ENCODE results near the gene CNNM1.
A peak's percentile ranks its signal among the peaks of the same experiment; 100 is the strongest.

The CNNM1 gene

DNA sequence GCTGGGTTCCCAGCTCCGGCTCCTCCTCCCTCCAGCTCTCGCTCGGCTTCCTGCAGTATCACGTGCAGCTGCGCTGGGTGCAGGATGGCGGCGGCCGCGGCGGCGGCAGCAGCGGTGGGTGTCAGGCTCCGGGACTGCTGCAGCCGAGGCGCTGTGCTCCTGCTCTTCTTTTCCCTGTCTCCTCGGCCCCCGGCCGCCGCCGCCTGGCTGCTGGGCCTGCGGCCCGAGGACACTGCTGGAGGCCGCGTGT is at the start of gene CNNM1:
Gene CNNM1 (plus strand): TSS at position 53 of the 250 bp plus-strand sequence. CDS start 32 bp downstream, at position 85.
- DNase-seq (ENCODE audit: low read depth in 2 of 2) = peak; percentile 22 to 25

DNA sequence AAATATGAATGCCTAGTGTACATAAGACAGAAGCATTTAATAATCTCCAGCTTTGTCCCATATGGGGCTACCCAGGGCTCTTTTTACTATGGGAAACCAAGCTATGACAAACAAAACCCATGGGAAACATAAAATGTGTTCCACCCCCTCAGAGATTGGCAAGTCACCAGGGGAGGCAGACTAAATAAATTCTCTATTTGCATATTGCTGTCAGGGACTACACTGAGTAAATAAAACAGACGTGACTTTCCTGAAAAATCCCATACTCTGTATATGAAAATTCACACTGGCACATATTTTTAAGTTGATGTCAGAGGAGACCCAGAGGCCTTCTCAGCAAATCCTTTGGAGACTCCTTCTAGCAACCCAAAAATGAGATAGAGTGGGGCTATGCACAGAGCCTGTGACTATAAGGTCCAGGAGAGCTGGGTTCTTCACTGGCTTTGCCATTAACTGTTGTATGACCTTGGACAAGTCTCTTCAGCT is 49.5 kb upstream of the CNNM1 start:
- DNase-seq (ENCODE audit: low read depth in 2 of 2) = no peak

DNA sequence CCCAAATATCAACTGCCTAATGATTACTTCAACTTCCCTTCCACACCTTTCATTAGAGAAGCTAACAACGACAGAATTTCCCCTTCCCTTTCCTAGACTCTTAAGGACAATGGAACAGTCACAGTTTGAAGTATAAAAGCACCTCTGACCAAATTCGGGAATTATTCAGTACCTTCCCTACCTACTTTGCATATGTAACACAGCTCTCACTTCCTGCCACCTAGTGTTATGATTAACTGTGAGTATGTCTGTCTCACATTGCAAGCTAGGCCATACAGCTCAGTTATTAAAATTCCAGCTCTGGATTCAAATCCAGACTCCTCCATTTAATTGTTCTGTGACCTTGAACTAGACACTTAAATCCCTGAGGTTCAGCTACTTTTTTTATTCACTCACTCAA is 48.7 kb upstream of the CNNM1 start:
- DNase-seq (ENCODE audit: low read depth in 2 of 2) = no peak

DNA sequence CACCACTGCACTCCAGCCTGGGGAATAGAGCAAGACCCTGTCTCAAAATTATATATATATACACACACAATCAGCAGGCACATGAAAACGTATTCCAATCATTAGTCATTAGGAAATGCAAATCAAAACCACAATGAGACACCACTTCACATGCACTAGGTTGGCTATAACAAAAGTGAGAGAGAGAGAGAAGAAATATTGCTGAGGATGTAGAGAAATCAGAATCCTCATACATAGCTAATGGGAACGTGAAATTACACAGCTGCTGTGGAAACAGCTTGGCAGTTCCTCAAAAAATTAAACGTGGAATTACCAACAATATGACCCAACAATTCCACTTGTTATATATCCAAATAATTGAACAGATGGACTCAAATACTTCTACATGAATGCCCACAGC is 43.3 kb upstream of the CNNM1 start:
- DNase-seq (ENCODE audit: low read depth in 2 of 2) = no peak

DNA sequence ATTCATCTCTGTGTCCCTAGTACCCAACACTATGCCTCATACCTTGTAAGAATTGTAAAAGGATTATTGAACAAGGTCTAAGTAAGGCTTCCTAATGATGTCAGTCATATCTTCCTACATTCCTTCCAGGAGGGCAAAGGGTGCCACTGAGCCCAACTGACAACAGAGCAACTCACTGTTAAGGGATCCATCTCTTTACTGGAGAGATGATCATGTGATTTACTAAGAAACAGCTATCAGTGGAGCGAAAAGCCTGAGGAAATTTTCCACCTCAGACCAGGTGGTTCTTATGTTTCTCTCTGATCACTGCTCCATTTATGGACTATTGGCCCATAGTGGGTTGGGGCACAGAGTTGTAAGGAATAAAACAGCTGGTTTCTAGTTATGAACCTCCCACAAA is 38.9 kb upstream of the CNNM1 start:
- no peak for DNase-seq (ENCODE audit: low read depth in 2 of 2)

DNA sequence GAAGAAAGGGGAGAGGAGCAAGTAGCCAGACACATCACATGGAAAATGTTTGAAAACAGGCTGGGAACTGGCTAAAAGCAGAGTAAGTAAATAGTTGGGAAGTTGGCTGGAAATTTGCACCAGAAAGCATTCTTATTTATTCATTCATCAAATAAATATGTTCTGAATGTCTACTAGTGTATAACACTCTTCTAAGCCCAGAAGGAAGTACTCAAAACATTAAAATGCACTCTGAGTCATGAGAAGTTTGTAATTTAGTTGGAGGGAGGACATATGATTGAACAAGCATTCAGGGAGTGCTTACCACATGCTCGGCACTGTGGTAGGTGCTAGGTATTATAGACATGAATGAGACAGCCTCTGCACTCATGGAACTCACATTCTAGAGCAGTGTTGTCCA is 37.0 kb upstream of the CNNM1 start:
- DNase-seq (ENCODE audit: low read depth in 2 of 2) = no peak

DNA sequence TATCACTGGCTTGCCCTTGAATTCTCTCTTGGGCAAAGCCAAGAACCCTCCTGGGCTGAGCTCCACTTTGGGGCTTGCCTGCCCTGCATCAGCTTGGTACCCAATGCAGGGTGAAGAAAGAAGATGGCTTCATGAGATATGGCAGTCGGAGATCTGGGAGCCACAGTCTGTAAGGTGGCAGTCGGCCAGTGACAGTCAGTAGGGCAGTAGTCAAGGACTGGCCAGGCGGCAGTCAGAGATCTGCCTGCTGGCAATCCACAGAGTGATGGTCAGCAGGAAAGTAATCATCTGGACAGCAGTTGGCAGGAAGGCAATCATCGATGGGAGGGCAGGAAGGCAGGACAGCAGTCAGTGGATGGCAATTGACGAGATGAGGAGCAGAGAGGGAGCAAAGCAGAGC is 32.6 kb upstream of the CNNM1 start:
- DNase-seq (ENCODE audit: low read depth in 2 of 2) = no peak

DNA sequence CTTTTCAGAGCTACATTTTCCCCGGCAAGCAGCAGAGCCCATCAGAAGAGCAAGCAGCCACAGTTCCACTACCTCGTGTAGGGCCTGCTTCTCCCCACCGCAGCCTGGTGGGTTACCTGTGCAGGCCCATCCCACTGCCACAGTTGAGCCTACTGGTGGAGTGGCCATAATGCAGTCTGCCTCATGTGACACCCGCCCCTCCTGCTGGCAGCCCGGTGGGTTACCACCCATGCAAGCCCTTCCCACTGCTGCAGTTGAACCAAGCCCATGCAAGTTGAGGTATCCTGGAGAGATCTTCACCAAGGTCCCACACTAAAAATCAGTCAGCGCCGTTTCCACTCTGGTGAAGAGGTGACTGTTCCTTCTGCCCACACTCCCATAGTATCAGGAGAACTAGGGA is 32.1 kb upstream of the CNNM1 start:
- DNase-seq (ENCODE audit: low read depth in 2 of 2) = no peak

DNA sequence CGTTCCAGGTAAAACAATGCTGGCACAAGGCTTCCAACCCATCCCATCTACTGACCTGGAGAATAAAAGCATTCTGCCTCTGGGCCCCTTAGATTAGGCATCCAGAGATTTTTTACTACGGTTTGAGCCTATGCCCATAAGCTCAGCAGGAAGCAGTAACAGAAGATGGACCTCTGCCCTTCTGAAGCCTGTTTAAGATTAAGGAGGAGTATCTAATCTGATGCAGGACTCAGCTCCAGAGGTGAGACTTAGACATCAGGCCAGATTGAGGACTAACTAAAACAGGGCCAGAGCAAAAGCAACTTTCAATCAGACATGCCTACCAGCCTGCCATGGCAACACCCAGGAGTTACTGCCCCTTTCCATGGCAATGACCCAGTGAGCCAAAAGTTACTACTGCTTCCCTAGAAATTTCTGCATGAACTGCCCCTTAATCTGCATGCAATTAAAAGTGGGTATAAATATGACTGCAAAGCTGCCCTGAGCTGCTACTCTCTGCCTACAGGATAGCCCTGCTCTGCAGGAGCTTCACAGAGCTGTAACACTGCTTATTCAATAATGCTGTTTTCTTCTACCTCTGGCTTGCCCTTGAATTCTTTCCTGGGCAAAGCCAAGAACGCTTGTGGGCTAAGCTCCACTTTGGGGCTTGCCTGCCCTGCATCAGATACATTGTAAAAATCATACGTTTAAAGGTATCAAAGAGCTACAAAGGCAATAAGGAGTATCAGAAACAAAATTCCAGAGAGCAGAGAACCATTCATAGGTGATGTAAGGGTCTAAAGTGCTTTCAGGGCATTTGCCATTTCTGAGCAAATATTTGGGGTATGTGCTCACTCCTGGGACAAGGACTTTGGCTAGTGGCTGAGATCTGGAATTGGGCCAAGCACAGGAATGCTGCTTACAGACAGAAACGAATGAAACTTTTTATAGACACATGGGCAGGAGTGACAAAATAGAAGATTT is 25.0 kb upstream of the CNNM1 start:
- DNase-seq (ENCODE audit: low read depth in 2 of 2) = no peak

DNA sequence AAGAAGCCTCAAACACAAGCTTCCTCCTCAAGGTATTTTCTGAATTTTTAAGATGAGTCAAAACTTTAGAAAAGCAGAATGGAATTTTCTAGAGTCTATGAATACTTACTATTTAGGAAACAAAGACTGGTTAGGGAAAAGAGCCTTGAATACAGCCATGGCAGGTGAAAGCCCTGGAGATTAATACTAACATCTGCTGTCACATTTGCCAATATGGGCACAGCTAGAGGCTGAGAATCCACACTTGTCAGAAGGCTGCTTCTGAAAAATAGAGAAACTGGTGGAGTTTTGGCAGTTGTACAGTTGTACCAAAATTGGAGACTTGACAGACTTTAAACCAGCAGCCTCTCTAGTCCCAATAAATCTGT is 24.3 kb upstream of the CNNM1 start:
- DNase-seq (ENCODE audit: low read depth in 2 of 2) = no peak

DNA sequence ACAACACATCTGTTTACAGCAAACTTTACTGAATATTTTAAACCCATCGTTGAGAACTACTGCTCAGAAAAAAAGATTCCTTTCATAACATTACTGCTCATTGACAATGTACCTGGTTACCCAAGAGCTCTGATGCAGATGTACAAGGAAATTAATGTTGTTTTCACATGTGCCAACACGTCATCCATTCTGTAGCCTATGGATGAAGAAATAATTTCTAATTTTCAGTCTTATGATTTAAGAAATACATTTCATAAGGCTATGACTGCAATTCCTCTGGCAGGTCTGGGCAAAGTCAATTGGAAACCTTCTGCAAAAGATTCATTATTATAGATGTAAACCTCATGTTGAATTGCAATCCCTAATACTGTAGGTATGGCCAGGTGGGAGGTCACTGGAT is 16.7 kb upstream of the CNNM1 start:
- DNase-seq (ENCODE audit: low read depth in 2 of 2) = no peak

DNA sequence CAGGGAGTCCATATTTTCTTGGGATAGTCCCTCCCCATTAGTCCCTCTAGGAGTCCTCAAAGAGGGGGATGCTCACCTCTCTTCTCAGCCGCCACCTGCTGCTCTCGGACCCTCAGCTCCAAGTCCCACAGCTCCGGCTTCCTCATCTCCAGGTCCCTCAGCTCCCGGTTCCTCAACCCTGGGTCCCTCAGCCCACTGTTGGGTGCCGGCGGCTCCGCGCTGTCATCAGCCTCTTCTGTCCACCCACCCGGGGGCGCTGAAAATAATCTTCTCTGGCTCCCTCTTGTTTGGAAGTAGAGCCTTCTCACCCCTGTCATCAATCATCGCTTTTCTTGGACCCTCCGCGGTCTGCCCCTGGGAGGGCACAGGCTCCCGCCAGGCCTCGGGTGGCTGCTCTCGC is 13.3 kb upstream of the CNNM1 start:
- no peak for DNase-seq (ENCODE audit: low read depth in 2 of 2)

DNA sequence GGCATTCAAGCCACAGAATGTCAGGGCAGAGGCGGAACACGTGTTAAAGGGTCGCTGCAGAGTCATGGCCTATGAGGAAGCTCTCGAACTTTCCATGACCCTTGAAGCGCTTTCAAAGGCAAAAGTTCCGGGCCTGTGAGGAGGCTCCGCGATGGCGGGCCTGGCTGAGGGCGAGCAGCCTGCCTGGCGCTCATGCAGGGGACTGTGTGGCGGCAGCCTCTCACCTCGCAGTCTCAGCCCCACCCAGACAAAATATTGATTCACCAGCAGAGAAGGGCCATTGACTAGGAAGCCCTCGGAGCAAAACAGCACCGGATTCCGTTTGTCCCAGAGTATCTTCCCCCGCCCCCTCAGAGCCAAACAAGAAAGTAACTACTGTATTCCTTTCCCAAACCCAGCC is 12.8 kb upstream of the CNNM1 start:
- DNase-seq (ENCODE audit: low read depth in 2 of 2) = no peak

DNA sequence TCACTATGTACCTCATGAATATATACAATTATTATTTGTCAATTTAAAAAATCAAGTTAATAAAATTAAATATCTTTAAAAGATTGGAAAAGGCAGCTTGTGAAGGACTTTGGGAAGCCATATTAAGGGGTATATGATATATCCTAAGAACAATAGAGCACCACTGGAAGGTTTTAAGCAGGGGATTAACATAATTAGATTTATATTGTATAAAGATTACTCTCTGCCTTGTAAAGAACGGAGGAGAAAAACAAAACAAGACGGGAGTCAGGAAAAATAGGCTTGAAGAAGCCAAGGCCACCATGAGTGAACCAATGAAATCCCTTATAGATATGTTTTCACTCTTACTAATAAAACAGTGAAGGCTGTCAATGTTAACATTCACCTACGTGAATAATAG is 11.1 kb upstream of the CNNM1 start:
- no peak for DNase-seq (ENCODE audit: low read depth in 2 of 2)

DNA sequence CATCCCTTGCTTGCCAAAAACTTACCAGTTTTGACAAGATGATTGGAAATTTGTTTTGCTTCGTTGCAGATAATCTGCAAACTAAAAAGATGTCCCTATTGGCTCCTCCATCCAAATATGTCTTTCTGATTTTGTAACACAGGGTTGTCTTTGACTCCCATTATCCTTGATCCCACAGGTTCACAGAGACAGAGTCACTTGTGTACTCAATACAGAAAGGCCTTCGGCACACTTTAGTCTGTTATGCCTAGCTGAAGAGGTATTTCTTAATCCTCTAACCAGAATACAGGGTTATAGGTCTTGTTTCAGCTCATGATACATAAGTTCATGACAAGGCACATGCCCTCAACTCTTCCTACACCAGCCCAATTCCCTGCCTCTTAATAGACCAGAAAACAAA is 10.7 kb upstream of the CNNM1 start:
- no peak for DNase-seq (ENCODE audit: low read depth in 2 of 2)

DNA sequence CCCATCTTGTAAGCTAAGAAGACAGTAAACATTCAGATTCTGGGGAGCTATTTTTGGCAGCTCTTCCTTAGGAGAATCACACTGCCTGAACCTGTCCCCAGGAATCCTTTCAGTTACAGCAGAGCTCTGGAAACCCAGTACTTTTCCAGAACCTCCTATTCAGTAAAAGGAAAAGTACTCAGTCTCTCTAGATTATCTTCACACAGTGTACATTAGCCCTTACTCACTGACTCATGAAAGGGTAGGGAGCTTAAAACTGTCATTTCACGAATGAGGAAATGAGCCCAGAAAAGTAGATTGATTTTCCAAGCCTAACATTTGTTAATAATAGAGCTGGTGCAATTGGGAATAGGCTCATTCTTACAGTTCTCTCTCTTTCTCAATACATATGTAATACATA is 3.9 kb upstream of the CNNM1 start:
- DNase-seq (ENCODE audit: low read depth in 2 of 2) = no peak

DNA sequence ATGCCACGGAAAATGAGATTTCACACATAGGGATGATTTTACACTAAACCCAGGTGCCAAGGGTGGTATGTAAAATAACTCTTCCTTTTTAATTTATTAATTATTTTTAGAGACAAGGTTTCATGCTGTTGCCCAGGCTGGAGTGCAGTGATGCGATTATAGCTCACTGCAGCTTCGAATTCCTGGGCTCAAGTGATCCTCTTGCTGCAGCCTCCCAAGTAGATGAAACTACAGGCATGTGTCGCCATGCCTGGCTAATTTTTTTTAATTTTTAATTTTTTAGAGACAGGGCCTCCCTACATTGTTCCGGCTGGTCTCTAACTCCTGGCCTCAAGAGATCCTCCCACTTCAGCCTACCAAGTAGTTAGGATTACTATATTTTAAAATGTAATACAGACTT is 2.3 kb upstream of the CNNM1 start:
- no peak for DNase-seq (ENCODE audit: low read depth in 2 of 2)

DNA sequence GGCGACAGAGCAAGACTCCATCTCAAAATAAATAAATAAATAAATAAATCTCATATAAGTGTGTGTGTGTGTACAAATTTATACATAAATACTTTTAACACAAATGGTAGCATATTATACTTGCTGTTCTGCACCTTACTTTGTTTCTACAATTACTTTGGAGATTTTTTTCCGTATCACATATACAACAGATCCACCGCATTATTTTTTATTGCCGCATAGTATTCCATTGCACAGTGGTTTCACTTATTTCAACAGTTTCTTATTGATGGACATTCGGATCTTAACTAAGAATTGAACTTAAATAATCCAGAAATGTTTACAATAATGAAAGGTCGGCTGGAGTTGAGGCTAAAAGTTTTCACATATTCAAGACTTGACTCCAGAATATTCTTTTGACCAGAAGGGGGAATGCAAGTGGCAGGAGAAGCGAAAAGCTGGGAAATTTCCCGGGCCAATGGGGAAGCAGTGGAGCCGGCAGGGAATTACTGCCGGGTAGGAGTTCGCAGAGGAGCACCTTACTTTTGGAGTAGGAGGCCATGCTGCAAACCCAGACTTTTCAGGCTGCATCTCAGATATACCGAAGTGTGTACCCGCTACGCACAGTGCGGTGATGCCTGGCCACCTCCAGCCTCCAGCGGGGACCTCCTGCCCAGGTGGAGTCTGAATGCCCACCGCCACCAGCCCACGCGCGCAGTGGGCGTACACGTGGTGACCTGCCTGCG is 415 bp upstream of the CNNM1 start:
- no peak for DNase-seq (ENCODE audit: low read depth in 2 of 2)

DNA sequence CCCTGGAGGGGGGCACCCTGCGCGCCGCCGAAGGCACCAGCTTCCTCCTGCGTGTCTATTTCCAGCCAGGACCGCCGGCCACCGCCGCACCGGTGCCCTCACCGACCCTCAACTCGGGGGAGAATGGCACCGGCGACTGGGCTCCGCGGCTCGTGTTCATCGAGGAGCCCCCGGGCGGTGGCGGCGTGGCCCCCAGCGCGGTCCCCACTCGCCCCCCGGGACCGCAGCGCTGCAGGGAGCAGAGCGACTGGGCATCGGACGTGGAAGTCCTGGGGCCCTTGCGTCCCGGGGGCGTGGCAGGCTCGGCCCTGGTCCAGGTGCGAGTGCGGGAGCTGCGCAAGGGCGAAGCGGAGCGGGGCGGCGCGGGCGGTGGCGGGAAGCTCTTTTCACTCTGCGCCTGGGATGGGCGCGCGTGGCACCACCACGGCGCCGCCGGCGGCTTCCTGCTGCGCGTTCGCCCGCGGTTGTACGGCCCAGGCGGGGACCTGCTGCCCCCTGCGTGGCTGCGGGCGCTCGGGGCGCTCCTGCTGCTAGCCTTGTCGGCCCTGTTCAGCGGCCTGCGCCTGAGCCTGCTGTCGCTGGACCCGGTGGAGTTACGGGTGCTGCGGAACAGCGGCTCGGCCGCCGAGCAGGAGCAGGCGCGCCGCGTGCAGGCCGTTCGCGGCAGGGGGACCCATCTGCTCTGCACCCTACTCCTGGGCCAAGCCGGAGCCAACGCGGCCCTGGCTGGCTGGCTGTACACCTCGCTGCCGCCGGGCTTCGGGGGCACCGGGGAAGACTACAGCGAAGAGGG is 594 bp downstream of the CNNM1 start:
- DNase-seq (ENCODE audit: low read depth in 2 of 2) = no peak

DNA sequence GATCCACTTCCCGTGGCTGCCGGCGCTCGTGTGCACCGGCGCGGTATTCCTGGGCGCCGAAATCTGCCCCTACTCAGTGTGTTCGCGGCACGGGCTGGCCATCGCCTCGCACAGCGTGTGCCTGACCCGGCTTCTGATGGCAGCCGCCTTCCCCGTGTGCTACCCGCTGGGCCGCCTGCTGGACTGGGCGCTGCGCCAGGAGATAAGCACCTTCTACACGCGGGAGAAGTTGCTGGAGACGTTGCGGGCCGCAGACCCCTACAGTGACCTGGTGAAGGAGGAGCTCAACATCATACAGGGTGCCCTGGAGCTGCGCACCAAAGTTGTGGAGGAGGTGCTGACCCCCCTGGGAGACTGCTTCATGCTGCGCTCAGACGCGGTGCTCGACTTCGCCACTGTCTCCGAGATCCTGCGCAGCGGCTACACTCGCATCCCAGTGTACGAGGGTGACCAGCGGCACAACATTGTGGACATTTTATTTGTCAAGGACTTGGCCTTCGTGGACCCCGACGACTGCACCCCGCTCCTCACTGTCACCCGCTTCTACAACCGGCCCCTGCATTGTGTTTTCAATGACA is 1.3 kb downstream of the CNNM1 start:
- no peak for DNase-seq (ENCODE audit: low read depth in 2 of 2)

DNA sequence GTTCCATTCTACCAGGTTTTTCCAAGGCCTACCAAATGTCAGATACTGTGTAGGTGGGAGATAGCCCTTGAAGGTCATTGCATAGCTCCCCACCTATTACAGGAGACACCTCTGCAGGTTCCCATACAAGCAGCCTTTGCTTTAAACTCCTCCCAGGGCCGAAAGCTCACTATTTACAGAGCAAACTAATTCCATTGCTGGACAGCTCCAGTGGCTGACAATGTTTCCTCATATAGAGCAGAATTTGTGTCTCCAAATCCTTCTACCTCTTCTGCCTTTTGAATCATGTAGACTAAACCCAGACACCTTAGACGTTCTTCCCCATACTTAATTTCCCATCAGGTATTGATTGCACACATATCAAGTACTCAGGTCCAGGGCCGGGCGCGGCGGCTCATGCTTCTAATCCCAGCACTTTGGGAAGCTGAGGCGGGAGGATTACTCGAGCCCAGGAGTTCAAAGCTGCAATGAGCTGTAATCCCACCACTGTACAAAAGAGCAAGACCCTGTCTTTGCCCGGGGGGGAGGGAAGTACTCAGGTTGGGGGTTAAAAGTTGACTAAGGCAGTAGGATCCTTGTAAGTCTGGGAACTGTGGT is 2.1 kb downstream of the CNNM1 start:
- DNase-seq (ENCODE audit: low read depth in 2 of 2) = no peak

DNA sequence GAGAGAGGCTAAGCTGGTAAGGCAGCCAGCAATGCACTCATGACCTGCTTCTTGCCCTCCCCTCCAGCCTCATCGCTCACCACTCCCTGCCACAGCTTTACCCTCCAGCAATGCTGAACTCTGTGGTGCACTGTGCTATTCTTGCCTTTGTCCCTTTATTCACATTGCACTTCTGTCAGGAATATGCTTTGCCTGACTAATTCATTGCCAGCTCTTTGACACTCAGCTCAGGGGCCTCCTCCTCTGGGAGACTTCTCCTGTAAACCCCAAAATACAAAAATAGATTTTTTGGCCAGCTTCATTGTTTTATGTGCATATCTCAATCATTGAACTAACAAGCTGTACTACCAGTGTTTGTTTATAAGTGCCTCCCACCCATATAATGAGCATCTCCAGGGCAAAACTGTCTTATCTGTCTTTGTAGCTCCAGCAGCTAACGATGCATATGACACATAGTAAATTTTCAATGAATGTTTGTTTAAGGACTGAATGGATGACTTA is 8.2 kb downstream of the CNNM1 start:
- no peak for DNase-seq (ENCODE audit: low read depth in 2 of 2)
